ENCODE results near the gene IL19.
"Not testable (repeated sequence)": the region's sequence is repeated elsewhere in the genome, so short reads cannot be mapped to it uniquely, and the experiment has no call there.

Gene IL19

GRCh38 chr1:206739411-206740076 lies 31.0 kb upstream of the IL19 start:
- peak in 3 of 58 donors; percentile 14 to 30 (median 21) for DNase-seq

- no peak for DNase-seq
Observed at GRCh38 chr1:206741142-206741701, 29.4 kb upstream of the IL19 start.

- DNase-seq = no peak
Observed at GRCh38 chr1:206742719-206743383, 27.7 kb upstream of the IL19 start.

- no peak for DNase-seq
Observed at GRCh38 chr1:206744683-206745082, 25.9 kb upstream of the IL19 start.

GRCh38 chr1:206745301-206745700 lies 25.3 kb upstream of the IL19 start:
- no peak for DNase-seq

- no peak for DNase-seq
Observed at GRCh38 chr1:206748348-206749030, 22.1 kb upstream of the IL19 start.

GRCh38 chr1:206751891-206752290 lies 18.7 kb upstream of the IL19 start:
- DNase-seq = no peak

GRCh38 chr1:206752481-206752880 lies 18.1 kb upstream of the IL19 start:
- DNase-seq = no peak

- no peak for DNase-seq
Observed at GRCh38 chr1:206753141-206753540, 17.4 kb upstream of the IL19 start.

GRCh38 chr1:206754011-206754410 lies 16.6 kb upstream of the IL19 start:
- no peak for DNase-seq

GRCh38 chr1:206757524-206758266 lies 12.9 kb upstream of the IL19 start:
- no peak for DNase-seq

- DNase-seq = no peak
Observed at GRCh38 chr1:206760590-206760989, 10.0 kb upstream of the IL19 start.

GRCh38 chr1:206761159-206761768 lies 9.3 kb upstream of the IL19 start:
- DNase-seq = no peak

- DNase-seq = not testable (repeated sequence)
Observed at GRCh38 chr1:206762741-206763364, 7.7 kb upstream of the IL19 start.

- not testable (repeated sequence) for DNase-seq
Observed at GRCh38 chr1:206765771-206766170, 4.8 kb upstream of the IL19 start.

- peak in 6 of 58 donors; percentile 7 to 27 (median 14) for DNase-seq
Observed at GRCh38 chr1:206766251-206766856, 4.2 kb upstream of the IL19 start.

GRCh38 chr1:206768472-206769303 lies 1.9 kb upstream of the IL19 start:
- no peak for DNase-seq

- DNase-seq = no peak
Observed at GRCh38 chr1:206769304-206769731, 1.3 kb upstream of the IL19 start.

- no peak for DNase-seq
Observed at GRCh38 chr1:206771338-206771692, 742 bp downstream of the IL19 start.
